Measurements from ENCODE around the gene BNIPL.

Gene BNIPL

DNA sequence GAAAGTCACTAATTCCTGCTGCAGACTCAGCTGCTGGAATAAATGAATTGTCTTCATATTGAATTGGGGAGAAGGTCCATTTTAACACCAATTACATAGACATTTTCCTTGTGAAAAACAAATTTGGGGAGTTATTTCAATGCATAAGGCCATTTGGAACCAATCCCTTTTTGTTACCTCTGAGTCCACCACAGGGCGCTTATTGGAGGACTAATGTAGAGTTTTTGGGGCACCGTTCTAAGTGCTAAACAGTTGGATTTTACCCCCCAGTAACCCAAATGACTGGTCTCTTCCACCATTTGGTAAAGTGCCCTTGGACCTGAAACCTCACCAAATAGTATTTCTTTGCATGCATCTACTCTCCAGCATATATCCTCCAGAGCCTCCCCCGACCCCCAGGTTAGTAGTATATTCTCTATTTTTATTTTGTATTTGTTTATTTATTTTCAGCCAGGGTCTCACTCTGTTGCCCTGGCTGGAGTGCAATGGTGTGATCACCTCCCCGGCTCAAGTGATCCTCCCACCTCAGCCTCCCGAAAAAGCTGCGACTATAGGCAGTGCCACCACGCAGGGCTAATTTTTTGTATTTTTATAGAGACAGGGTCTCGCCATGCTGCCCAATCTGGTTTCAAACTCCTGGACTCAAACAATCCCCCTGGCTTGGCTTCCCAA lies 26.6 kb upstream of the BNIPL start:
- no peak for DNase-seq (ENCODE audit: low read depth in 2 of 2)

DNA sequence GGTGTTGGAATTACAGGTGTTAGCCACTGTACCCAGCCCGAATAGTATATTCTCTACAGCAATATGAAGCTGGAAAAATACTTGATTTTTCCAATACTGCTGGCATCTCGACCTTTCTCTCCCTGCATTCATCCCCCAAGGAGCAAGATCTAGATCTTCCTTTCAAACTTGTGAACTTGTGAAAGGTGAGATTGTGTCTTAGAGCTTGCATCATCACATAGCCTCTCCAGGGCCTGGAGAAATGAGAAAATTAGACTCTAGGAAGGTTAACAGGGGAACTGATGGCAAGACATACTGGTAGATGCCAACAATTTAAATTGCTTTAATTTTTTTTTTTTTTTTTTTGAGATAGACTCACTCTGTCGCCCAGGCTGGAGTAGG lies 26.1 kb upstream of the BNIPL start:
- DNase-seq (ENCODE audit: low read depth in 2 of 2), result no peak

DNA sequence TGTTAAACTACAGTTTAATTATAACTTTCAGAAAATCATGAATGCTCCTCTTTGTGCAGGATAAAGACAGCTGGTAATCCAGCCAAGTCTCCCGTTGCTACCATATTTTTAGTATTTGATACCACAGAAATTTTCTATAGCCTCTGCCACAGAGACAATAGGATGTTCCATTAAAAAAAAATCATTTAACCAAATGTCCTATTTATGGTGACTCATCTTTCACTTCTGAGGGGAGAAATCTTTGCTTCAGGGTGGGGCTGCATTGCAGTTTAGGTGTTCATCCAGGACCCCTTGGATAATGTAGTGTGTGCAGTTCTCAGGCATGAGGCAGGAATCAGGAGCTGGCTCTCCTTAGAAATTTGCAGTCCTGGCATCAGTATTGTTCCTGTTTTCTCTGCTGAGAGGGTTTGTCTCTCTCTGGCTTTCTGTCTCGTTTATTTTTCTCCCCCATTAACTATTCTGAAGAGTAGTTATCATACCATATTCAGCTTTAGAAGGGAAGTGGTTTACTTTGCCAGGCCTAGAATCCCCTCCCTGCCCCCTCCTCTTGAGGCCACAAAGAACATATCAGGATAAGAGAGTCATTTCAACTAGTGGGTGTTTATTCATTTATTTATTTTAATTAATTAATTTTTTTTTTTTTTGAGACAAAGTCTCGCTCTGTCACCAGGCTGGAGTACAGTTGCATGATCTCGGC lies 25.1 kb upstream of the BNIPL start:
- no peak for DNase-seq (ENCODE audit: low read depth in 2 of 2)

DNA sequence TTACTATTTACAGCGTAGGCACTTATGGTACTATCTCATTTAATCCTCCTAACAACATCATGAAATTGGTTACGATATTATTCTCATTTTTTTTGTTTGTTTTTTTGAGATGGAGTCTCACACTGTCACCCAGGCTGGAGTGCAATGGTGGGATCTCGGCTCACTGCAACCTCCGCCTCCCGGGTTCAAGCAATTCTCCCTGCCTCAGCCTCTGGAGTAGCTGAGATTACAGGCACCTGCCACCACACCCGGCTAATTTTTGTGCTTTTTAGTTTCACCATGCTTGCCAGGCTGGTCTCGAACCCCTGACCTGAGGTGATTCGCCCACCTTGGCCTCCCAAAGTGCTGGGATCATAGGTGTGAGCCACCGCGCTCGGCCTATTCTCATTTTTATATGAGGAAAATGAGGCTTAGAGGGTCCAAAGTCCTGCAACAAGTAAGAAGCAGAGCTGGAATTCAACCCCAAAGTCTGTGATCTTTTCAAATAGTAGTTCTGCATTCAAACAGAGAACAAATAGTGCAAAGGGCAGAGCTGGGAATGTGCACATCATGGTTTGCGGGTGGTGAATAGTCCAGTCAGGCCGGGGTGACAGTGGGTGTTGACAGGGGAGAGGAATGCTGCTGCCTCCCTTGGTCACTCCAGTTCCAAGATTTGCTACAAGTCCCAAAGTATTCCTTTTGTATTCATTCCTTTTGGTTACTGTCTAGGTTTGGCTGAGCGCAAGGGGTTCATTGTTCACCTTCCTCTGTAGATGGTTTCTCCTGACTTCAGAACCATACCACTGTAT lies 23.5 kb upstream of the BNIPL start:
- DNase-seq (ENCODE audit: low read depth in 2 of 2), result no peak

DNA sequence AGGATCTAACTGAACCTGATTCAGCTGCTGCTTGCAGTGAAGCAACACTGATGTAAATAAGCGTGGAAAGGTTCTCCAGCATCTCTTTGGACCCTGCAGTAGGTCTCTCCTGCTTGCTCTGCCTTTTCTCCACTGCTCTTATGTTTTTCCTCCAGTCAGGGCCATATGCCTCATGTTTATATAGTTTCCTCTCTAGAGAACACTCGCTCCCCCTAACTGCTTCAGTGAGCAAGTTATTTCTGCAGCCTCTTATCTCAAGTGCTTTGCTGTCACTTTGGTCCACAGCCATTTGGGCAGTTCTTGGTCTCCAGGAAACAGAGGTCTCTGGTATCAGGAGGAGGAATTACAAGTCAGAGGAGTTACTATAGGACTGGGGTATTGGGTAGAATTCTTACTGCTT lies 22.9 kb upstream of the BNIPL start:
- no peak for DNase-seq (ENCODE audit: low read depth in 2 of 2)

DNA sequence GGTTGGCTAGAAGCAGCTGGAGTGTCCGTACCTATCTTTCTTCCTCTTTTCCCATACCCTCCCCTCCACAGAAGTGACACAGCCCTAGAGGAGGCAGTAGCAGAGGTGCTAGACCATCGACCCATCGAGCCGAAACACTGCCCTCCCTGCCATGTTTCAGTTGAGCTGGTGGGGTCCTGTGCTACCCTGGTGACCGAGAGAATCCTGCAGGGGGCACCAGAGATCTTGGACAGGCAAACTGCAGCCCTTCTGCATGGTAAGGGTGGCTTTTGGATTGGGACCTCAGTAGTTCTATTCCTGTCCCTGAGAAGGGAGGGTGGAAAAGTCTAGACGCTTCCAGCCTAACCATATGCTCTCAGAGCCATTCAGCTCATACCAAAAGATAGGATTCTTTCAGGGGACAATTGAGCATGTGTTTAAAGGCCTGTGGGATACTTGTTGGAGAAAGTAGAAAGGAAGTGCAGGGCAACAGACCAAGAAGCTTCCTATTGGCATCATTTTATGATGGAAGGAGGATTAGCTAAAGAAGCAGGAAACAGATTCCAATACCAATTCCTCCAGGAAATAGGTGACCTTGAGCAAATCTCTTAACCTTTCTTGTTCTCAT lies 11.7 kb upstream of the BNIPL start:
- DNase-seq (ENCODE audit: low read depth in 2 of 2), result peak; percentile 71 to 84

DNA sequence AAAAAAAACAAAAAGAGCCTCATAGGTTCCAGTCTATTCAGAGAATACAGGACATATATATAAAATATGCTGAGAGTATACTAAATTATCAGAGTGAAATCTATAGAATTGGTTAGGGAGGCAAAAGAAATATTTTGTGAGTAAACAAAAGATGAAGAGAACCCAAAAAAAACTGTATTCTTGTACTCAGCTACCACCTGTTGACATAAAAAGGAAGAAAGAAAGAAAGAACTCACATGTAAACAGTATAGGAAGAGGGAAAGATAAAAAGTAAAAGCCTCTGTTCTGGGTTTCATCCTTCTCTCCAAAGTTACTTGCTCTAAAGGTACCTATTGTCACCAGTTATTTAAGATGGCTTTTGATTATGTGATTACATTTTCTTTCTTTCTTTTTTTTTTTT lies 9.9 kb upstream of the BNIPL start:
- no peak for DNase-seq (ENCODE audit: low read depth in 2 of 2)

DNA sequence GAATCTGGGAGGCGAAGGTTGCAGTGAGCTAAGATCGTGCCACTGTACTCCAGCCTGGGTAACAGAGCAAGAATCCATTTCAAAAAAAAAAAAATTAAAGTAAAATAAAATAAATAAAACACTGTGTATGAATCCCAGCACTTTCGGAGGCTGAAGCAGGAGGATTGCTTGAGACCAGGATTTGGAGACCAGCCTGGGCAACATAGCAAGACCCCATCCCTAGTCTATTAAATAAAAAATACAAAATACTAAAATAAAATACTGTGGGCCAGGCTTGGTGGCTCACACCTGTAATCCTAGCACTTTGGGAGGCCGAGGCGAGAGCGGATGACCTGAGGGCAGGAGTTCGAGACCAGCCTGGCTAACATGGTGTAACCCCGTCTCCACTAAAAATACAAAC lies 4.2 kb upstream of the BNIPL start:
- no peak for DNase-seq (ENCODE audit: low read depth in 2 of 2)

DNA sequence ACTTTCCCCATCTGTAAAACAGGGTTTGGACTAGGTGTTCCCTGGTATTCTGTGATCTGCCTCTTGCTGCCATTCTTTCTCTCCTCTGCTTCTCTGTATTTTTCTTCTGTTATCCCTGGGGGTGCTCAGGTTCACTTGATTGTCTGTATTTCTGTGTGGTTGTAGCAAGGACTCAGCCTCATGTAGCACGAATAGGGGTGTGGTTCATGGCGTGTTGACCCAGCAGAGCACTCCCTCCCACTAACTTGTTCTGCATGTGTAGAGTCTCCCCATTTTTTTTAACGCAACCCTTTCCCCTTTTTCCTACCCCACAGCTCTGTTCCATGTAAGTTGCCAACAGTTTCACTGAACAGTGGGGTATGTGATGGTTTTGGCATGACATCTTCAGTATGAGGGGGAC lies 1.2 kb upstream of the BNIPL start:
- DNase-seq (ENCODE audit: low read depth in 2 of 2), result no peak

DNA sequence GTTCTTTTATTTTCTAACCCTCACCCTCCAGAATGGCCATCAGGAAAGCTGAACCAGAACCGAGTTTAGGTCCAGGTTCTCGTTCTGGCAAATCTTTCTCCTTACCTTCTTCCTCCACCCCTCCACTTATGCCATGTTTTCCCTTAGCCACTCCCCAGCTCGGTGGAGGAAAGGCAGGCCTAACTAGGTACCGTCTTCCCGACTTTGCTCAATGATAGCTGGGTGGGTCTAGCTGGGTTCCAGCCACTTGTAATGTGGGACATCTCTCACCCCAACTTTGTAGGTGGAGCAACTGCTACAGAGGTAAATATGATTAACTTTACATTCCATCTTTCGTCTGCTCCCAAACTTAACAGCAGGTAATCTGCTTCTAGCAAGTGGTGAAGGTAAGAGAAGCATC lies 646 bp downstream of the BNIPL start:
- no peak for DNase-seq (ENCODE audit: low read depth in 2 of 2)

DNA sequence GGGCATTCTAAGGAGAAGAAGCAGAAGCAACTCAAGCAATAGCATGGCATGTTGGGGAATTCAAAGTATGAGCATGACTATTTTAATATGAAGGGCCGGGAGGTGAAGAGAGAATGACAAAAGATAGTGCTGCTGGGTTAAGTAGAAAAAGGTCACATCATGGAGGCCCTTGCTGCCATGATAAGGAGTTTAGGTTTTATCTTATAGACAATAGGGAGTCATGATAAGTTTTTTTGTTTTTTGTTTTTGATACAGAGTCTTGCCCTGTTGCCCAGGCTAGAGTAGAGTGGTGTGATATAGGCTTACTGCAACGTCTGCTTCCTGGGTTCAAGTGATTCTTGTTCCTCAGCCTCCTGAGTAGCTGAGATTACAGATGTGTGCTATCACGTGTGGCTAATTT lies 3.1 kb downstream of the BNIPL start:
- no peak for DNase-seq (ENCODE audit: low read depth in 2 of 2)

DNA sequence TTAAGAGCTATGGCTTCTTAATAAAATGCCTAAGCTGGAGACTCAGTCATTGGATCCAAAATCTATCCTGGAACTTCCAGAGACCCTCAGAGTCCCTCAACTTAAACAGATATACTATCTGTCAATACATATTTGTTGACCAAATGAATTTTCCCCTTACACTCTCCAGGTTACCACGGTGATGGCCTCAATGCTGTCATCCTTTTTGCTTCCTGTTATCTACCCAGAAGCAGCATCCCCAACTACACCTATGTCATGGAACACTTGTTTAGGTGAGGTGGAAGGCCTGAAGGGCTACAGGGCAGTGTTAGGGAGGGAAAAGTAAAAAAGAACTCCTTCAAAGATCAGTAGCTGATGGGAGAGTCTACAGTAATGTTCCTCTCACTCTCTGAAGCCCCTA lies 6.8 kb downstream of the BNIPL start:
- no peak for DNase-seq (ENCODE audit: low read depth in 2 of 2)

DNA sequence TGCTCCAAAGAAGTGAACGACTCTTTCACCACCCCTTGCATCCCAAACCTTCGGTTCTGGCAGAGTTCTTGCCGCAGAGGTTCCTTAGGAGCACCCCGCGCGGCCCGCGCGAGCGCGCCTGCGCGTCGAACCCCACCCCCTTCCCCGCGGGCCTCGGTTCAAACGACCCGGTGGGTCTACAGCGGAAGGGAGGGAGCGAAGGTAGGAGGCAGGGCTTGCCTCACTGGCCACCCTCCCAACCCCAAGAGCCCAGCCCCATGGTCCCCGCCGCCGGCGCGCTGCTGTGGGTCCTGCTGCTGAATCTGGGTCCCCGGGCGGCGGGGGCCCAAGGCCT lies 11.2 kb downstream of the BNIPL start, which contains the start of gene C1orf56:
C1orf56 (plus strand) TSS at position 161 of the 334 bp plus-strand sequence; CDS start at position 258, 97 bp downstream.
- DNase-seq (ENCODE audit: low read depth in 2 of 2), result peak in 1 of 2 donors; percentile 51

DNA sequence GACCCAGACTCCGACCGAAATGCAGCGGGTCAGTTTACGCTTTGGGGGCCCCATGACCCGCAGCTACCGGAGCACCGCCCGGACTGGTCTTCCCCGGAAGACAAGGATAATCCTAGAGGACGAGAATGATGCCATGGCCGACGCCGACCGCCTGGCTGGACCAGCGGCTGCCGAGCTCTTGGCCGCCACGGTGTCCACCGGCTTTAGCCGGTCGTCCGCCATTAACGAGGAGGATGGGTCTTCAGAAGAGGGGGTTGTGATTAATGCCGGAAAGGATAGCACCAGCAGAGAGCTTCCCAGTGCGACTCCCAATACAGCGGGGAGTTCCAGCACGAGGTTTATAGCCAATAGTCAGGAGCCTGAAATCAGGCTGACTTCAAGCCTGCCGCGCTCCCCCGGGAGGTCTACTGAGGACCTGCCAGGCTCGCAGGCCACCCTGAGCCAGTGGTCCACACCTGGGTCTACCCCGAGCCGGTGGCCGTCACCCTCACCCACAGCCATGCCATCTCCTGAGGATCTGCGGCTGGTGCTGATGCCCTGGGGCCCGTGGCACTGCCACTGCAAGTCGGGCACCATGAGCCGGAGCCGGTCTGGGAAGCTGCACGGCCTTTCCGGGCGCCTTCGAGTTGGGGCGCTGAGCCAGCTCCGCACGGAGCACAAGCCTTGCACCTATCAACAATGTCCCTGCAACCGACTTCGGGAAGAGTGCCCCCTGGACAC lies 11.7 kb downstream of the BNIPL start:
- peak in 1 of 2 donors; percentile 25 for DNase-seq (ENCODE audit: low read depth in 2 of 2)

DNA sequence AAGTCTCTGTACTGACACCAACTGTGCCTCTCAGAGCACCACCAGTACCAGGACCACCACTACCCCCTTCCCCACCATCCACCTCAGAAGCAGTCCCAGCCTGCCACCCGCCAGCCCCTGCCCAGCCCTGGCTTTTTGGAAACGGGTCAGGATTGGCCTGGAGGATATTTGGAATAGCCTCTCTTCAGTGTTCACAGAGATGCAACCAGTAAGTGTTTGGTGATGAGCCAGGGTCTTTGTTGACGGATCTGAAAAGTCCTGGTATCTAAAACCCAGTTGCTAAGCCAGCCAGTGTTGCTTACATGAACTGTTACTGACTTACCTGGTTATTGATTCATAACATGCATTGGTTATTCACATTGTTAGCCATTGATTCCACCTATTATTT lies 12.3 kb downstream of the BNIPL start:
- no peak for DNase-seq (ENCODE audit: low read depth in 2 of 2)

DNA sequence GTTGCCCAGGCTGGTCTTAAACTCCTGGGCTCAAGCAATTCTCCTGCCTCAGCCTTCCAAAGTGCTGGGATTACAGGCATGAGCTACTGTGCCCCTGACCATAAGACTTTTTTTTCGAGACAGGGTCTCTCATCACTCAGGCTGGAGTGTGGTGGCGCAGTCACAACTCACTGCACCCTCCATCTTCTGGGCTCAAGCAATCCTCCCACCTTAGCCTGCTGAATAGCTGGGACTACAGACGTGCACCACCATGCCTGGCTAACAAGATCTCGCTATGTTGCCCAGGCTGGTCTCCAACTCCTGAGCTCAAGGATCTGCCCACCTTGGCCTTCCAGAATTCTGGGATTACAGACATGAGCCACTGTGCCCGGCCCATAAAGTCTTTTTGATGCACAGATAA lies 13.1 kb downstream of the BNIPL start:
- DNase-seq (ENCODE audit: low read depth in 2 of 2), result no peak

DNA sequence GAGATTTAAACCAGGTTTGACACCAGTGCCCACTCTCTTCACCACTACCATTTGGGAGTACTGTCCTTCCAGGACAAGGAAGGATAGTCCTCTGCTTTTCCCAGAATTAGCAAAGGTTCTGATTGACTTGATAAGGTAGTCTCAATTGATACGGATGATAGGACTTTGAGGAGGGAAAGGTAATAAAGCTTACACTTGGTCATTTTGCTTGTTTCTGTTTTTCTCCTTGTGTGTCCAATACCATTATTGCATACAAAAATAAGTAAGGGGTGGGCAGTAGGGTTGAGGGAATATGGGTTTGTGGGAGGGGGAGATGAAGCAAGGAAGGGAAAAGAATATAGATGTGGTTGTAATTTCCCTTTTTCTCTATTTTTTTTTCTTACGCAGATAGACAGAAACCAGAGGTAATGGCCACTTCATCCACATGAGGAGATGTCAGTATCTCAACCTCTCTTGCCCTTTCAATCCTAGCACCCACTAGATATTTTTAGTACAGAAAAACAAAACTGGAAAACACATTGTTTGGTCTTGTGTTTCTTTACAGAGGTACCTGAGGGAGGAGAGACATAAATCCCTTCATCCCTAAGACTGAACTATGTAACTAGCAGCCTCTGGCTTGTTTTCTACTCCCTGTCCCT lies 13.8 kb downstream of the BNIPL start:
- DNase-seq (ENCODE audit: low read depth in 2 of 2), result no peak

DNA sequence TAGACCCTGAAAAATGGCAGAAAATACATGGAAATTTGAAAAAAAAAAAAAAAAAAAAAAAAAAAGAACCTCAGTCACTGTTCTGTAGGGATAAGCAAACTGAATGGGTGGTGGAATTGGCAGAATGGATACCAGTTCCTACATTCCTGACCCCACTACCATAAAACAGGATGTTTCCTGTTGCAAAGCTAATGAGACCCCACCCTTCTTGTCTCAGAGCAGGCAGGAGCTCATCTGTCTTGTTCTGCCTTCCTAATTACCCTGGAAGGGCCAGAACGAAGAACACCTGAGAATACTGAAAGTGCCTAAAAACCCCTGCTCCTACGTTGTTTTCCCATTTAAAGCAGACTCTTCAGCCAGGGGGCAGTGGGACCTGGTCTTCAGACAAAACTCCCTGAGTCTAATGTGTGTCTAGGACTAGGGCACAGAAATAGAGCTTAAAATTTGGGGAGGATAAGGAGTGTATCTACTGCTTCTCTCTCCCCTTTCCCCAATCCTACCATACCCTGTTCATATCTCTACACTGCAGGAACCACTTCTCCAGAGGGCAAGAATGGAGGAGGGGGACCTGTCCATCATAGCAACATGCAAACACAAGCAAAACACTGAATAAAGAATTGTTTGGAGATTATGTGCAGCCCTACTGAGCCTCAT lies 15.1 kb downstream of the BNIPL start:
- DNase-seq (ENCODE audit: low read depth in 2 of 2), result no peak

DNA sequence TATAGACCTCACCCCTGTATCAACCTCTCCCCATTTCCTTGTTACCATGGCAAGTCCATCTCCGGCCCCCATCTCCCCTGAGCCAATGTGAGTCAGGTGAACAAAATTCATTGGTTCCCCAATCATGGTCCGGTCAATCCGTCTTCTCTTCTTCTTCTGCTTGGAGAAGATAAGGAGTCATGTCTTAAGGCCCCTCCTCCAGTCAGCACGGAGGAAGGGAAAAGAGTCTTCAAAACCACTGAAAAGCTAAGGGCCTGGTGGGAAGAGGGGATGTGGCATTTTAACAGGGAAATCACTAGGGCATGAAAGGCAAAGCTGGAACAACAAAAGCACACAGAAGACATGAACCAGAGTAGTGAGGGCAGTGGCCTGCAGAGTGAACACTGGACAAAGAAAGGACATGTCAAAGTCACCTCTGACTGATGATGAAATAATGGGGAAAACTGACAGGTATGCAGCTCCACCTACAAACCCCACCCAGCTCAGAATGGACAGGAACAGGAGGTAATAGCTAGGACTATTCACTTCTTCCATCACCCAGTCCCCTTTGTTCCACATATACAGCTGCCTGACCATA lies 18.7 kb downstream of the BNIPL start:
- DNase-seq (ENCODE audit: low read depth in 2 of 2), result no peak

DNA sequence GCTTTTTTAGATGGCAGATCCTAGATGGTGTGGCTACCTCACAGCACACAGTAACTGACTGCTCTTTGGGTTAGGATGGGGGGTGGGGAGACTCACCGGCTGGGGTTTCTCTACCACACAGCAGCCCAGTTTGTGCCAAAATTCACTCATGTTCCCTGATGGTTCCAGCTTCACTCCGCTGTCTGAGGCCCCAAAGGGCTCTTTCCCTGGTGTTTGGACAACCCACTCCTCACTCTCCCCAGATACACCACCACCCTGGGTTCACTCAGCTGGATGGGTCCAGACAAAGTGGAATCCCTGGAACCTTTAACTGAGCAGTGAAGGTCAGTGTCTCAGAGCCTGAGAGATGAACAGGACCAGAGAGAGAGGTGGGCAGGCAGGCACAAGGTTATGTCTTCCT lies 19.2 kb downstream of the BNIPL start:
- no peak for DNase-seq (ENCODE audit: low read depth in 2 of 2)

DNA sequence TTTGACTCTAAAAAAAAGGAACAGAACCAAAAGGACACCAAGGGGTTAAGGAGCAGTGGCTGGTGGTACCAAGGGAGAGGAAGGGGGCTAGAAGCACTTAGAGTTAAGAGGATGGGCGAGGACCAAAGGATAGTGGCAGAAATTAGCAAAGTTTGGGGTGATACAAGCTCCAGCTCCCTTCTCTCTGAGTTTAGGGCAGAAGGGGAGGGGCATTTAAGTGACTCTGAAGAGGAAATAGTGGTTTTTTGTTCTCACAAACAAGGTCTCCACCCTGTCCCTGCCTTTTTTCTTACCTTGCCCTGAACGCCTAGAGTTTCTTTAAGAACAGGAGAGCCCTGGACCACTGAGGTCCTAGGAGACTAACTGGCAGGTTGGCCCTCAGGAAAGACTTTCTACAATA lies 19.8 kb downstream of the BNIPL start:
- DNase-seq (ENCODE audit: low read depth in 2 of 2), result no peak
